CD4-positive, CD25-positive, alpha-beta regulatory T cell (primary cell): ENCODE measurements around the gene TMA7. TPM values are rescaled to one million over a fixed set of nuclear protein-coding genes. Genes with fewer than 3 reads are reported as not detected.

Experiments used
- ATAC-seq, 2 donors: fragments of 150-1000 bp; cut with Tn5 transposase; one replicate each; pipeline ENCODE4 v1.10.0; 2021; ENCODE audit warnings: low read depth in 2 of 2, moderate number of reproducible peaks in 2 of 2, moderate library complexity in 1 of 2
- DNase-seq, 3 donors: peaks; one replicate each; pipeline versions ENCODE4 v3.0.0 to v3.0.0-alpha.2; 2012 to 2022; ENCODE audit warnings: mixed read lengths in 1 of 3
- H3K27ac ChIP-seq: one replicate; pipeline ENCODE4 v1.7.0; 2013; ENCODE audit warnings: mild to moderate bottlenecking, low read length; ENCODE audit not compliant: insufficient read depth, poor library complexity, severe bottlenecking
- H3K27me3 ChIP-seq: one replicate; pipeline ENCODE4 v1.7.0; 2013; ENCODE audit warnings: low read length; ENCODE audit not compliant: control insufficient read depth, insufficient read depth
- H3K36me3 ChIP-seq: one replicate; pipeline ENCODE4 v1.7.0; 2013; ENCODE audit warnings: mild to moderate bottlenecking, low read length, moderate library complexity; ENCODE audit not compliant: control insufficient read depth, insufficient read depth
- H3K4me1 ChIP-seq: 2 replicates; pipeline ENCODE4 v1.7.0; 2013; ENCODE audit warnings: mild to moderate bottlenecking, low read length; ENCODE audit not compliant: insufficient read depth, control insufficient read depth, poor library complexity, severe bottlenecking
- H3K4me3 ChIP-seq: one replicate; pipeline ENCODE4 v1.7.0; 2013; ENCODE audit warnings: low read depth, mild to moderate bottlenecking, low read length, moderate library complexity
- H3K9me3 ChIP-seq, 2 experiments: 1 replicate in 1 of 2; 2 replicates in 1 of 2; pipeline ENCODE4 v1.7.0; 2013; ENCODE audit warnings: low read length in 2 of 2, mild to moderate bottlenecking in 1 of 2, moderate library complexity in 1 of 2; ENCODE audit not compliant: control insufficient read depth in 2 of 2
- H3K27ac Mint-ChIP-seq, 3 donors: one replicate each; pipeline ENCODE4 v1.8.0; 2020 to 2022; ENCODE audit warnings: mild to moderate bottlenecking in 3 of 3, mixed read lengths in 3 of 3, moderate library complexity in 2 of 3
- H3K27me3 Mint-ChIP-seq: one replicate; pipeline ENCODE4 v1.8.0; 2022; ENCODE audit warnings: mild to moderate bottlenecking, mixed read lengths
- H3K36me3 Mint-ChIP-seq: one replicate; pipeline ENCODE4 v1.8.0; 2020; ENCODE audit warnings: mixed read lengths
- H3K4me1 Mint-ChIP-seq, 4 donors: one replicate each; pipeline ENCODE4 v1.8.0; 2020 to 2022; ENCODE audit warnings: mixed read lengths in 4 of 4, mild to moderate bottlenecking in 1 of 4
- H3K4me3 Mint-ChIP-seq, 4 donors: one replicate each; pipeline ENCODE4 v1.8.0; 2020 to 2022; ENCODE audit warnings: mild to moderate bottlenecking in 4 of 4, mixed read lengths in 4 of 4, moderate library complexity in 3 of 4
- H3K9me3 Mint-ChIP-seq, 7 donors: one replicate each; pipeline ENCODE4 v1.8.0; 2020 to 2022; ENCODE audit warnings: mixed read lengths in 7 of 7, mild to moderate bottlenecking in 3 of 7, moderate library complexity in 2 of 7
- polyA plus RNA-seq, 4 donors: library from polyadenylated mRNA; unstranded; fragments of 300-500 nt; fragmentation: Illumina TruSeq; gene quantifications; one replicate each; pipeline ENCODE4 v1.2.3, GENCODE V29; 2021
- total RNA-seq: library from RNA; stranded (reverse); gene quantifications from one replicate; pipeline ENCODE4 v1.2.3, GENCODE V29; 2022

TMA7 gene
- total and polyA plus RNA-seq, 5 donors from 2014 or later, result 248 to 743 (median 676) TPM

DNA sequence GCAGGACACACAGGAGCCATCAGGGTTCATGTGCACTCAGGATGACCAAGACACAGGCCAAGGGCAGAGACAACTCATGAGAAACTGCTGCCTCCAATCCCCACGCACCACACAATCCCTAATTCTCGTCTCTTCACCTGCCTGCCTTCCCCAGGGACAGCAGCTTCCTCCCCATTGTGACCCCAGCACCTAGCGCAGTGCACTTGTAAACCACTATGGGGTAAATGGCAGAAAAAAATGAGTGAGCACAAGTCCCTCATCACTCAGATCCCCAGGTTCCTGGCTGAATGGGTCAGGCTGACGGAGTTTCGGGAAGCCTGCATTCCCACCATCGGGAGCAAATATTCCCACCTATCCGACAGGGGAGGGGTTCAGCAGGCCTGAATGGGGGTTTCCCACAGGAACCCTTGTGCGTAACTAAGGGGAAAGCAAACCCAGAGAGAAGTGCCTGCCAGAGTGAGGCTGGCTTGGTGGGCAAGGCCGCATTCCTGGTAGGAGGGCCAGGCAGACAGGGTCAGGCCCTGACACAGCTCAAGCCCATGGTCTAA is 28.9 kb upstream of the TMA7 start:
- Histone ChIP-seq H3K36me3 (no peaks in the 10 kb centered on the region), H3K27me3 (no peaks in the 10 kb centered on the region), H3K4me3 (no peak overlapping the region), H3K27ac (no peak overlapping the region), H3K4me1 (no peaks in the 10 kb centered on the region), H3K9me3 (no peaks in the 10 kb centered on the region)
- no peak overlapping the region for H3K4me3 Mint-ChIP-seq
- peaks cover 0 to 2% (median 0%) of the 10 kb centered on the region in 7 donors for H3K9me3 Mint-ChIP-seq
- ATAC-seq (no peak), DNase-seq (no peak)
- H3K36me3 Mint-ChIP-seq, result no peaks in the 10 kb centered on the region
- H3K27ac Mint-ChIP-seq, result no peak overlapping the region
- H3K27me3 Mint-ChIP-seq, result no peaks in the 10 kb centered on the region
- no peaks in the 10 kb centered on the region for H3K4me1 Mint-ChIP-seq

DNA sequence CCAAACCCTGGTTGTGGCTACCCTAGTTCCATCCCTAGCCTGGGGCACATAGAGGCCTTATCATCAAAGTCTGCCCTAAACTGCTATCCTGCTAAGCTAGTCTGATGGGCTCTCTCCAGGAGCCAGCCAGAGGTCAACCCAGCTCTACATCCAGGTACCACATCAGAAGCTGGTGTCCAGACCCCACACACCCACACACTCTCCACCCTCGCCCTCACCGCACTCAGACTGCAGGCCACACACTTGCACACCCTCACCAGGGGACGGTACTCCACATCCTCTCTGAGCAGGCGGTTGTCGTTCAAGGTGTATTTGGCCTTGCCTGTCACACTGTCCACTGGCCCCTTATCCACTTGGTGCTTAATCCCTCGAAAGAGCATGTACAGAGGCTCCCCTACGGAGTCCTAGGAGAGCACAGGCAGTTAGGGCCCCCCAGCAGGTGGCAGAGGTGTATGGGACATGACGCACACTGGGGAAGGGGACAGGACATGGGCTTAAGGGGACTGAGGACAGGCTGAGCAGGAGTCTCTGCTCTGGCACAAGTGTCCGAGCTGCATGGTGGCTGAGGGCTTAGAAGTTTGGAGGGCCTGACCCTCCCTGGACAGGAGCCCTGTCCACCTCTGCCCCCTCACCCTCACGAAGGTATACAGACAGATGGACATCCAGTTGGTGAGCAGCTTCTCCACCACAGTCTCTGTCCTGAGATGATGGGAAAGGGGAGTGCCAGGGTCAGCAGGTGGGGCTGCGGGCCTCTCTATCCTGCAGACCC is 28.3 kb upstream of the TMA7 start:
- Mint-ChIP-seq H3K27ac (no peak overlapping the region), H3K36me3 (no peaks in the 10 kb centered on the region), H3K4me1 (no peaks in the 10 kb centered on the region), H3K4me3 (no peak overlapping the region), H3K27me3 (no peaks in the 10 kb centered on the region), H3K9me3 (peaks cover 0 to 2% (median 0%) of the 10 kb centered on the region in 7 donors)
- H3K36me3 ChIP-seq, result no peaks in the 10 kb centered on the region
- no peak overlapping the region for H3K4me3 ChIP-seq
- H3K9me3 ChIP-seq, result no peaks in the 10 kb centered on the region
- ATAC-seq (no peak), DNase-seq (no peak)
- no peaks in the 10 kb centered on the region for H3K27me3 ChIP-seq
- H3K27ac ChIP-seq, result no peak overlapping the region
- H3K4me1 ChIP-seq, result no peaks in the 10 kb centered on the region

DNA sequence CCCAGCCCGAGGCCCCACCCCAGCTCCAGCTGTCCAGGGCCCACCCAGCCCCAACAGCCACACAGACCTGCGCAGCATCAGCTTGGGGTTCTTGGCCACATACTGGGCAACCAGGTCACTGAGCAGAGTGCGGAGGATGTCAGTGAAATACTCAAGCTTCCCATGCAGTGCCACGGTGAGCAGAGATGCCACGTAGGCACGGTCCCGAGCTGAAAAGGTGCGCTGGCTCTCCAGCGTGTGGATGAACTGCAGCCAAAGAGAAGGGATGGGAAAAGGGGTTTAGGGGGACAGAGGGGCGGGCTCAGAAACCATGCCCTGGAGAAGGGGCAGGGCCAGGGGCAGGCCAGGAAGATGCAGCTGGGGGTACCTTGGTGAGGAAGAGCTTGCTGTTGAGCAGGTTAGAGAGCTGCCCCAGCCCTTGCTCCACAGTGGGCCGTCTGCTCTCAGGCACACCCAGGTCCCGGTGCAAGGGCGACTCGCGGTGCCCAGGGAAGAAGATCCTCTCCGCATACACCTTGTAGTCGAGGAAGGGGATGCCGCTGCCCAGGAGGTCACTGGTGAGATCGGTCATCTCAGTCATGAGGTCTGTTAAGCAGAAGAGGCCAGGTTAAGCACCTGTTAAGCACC is 27.6 kb upstream of the TMA7 start:
- Histone ChIP-seq H3K27ac (no peak overlapping the region), H3K27me3 (no peaks in the 10 kb centered on the region), H3K4me3 (no peak overlapping the region), H3K9me3 (no peaks in the 10 kb centered on the region), H3K4me1 (no peaks in the 10 kb centered on the region), H3K36me3 (no peaks in the 10 kb centered on the region)
- Mint-ChIP-seq H3K4me3 (no peak overlapping the region), H3K27me3 (no peaks in the 10 kb centered on the region), H3K9me3 (peaks cover 0 to 2% (median 0%) of the 10 kb centered on the region in 7 donors), H3K36me3 (no peaks in the 10 kb centered on the region), H3K27ac (no peak overlapping the region), H3K4me1 (no peaks in the 10 kb centered on the region)
- ATAC-seq, result no peak
- DNase-seq, result no peak

DNA sequence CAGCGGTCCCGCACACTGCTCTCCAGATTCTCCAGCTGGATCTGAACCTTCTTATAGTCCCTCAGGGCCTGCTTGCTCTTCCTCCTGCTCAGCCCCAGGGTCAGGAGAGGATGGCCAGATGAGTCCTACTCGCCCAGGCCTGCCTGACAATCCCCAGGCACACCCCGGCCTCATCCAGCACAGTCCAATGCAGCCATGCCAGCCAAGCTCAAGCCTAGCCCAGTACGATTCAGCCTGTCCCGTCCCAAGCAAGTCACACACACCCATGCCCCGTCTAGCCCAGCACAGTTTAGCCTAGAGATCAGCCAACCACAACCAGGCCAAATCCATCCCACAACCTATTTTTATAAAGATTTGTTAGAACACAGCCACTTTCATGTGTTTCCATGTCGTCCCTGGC is 27.0 kb upstream of the TMA7 start:
- no peak for DNase-seq
- no peaks in the 10 kb centered on the region for H3K27me3 ChIP-seq
- no peak overlapping the region for H3K27ac Mint-ChIP-seq
- no peaks in the 10 kb centered on the region for H3K9me3 ChIP-seq
- no peak overlapping the region for H3K4me3 ChIP-seq
- no peaks in the 10 kb centered on the region for H3K36me3 ChIP-seq
- H3K4me1 Mint-ChIP-seq, result no peaks in the 10 kb centered on the region
- ATAC-seq, result no peak
- no peaks in the 10 kb centered on the region for H3K27me3 Mint-ChIP-seq
- H3K36me3 Mint-ChIP-seq, result no peaks in the 10 kb centered on the region
- no peak overlapping the region for H3K27ac ChIP-seq
- peak overlapping the region in 1 of 4 donors; percentile 36 for H3K4me3 Mint-ChIP-seq
- H3K4me1 ChIP-seq, result no peaks in the 10 kb centered on the region
- peaks cover 0 to 2% (median 0%) of the 10 kb centered on the region in 7 donors for H3K9me3 Mint-ChIP-seq

DNA sequence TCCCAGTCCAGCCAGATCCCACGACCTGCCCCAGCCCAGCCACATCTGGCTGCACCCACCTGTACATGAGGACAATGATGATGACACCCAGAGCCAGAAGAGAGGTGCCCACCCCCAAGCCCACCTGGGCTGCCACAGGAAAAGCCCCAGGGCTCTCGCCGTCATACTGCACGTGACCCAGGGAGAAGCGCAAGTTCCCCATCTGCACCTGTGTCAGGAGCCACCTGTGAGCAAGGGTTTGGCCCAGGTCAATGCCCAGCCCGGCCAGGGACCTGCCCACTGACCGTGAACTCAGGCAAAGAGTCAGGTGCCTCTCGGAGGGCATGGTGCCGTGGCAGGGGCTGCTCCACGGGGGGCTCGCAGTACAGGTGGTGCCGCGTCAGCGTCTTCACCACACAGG is 26.4 kb upstream of the TMA7 start:
- ATAC-seq, result no peak
- no peak for DNase-seq
- Histone ChIP-seq H3K9me3 (no peaks in the 10 kb centered on the region), H3K36me3 (no peaks in the 10 kb centered on the region), H3K27ac (no peak overlapping the region), H3K27me3 (no peaks in the 10 kb centered on the region), H3K4me1 (no peaks in the 10 kb centered on the region), H3K4me3 (no peak overlapping the region)
- Mint-ChIP-seq H3K9me3 (peaks cover 0 to 2% (median 0%) of the 10 kb centered on the region in 7 donors), H3K36me3 (no peaks in the 10 kb centered on the region), H3K27ac (no peak overlapping the region), H3K27me3 (no peaks in the 10 kb centered on the region), H3K4me3 (peak overlapping the region in 1 of 4 donors; percentile 36), H3K4me1 (no peaks in the 10 kb centered on the region)

DNA sequence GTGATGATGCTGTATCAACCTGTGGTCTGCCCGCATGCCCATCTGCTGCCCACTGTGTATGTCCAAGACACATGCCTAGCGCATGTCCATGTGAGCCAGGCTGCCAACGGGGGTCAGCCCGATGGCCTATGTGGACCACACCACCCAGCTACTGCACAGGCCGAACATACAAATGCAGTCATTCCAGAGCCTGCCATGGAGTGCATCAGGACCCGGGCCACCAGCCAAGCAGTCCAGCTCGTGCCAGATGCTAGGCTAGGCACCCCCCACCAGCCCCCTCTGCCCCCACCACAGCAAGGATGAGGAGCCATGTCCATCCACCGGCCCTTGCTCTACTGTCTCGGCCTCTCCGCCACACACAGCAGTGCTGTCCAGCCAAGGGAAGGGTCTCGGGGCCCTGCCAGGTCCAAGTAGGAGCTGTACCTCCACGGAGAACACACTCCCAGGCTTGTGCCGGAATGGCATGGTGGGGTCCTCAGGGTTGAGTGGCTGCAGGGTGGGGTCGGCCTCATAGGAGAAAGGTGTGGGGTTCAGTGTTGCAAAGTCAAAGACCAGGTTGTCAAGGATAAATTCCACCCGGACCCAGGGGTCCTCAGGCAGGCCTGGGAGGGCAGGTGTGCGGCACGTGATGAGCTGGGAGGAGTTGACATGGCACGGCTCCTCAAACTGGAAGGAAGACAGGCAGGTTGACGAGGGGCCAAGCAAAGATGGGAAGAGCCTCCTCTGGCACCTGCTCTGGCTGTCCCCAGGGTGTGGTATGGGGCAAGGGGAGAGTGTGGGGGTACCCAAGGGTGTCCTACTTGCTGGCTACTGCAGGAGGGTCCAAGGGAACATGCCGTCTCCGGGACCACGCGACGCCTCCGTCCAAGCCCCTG is 25.4 kb upstream of the TMA7 start:
- H3K27me3 ChIP-seq, result no peaks in the 10 kb centered on the region
- H3K4me1 ChIP-seq, result no peaks in the 10 kb centered on the region
- Mint-ChIP-seq H3K9me3 (peaks cover 0 to 2% (median 0%) of the 10 kb centered on the region in 7 donors), H3K4me1 (no peaks in the 10 kb centered on the region), H3K27ac (no peak overlapping the region), H3K4me3 (no peak overlapping the region), H3K36me3 (no peaks in the 10 kb centered on the region), H3K27me3 (no peaks in the 10 kb centered on the region)
- H3K4me3 ChIP-seq, result no peak overlapping the region
- no peak for DNase-seq
- no peak overlapping the region for H3K27ac ChIP-seq
- H3K36me3 ChIP-seq, result no peaks in the 10 kb centered on the region
- ATAC-seq, result no peak
- no peaks in the 10 kb centered on the region for H3K9me3 ChIP-seq

DNA sequence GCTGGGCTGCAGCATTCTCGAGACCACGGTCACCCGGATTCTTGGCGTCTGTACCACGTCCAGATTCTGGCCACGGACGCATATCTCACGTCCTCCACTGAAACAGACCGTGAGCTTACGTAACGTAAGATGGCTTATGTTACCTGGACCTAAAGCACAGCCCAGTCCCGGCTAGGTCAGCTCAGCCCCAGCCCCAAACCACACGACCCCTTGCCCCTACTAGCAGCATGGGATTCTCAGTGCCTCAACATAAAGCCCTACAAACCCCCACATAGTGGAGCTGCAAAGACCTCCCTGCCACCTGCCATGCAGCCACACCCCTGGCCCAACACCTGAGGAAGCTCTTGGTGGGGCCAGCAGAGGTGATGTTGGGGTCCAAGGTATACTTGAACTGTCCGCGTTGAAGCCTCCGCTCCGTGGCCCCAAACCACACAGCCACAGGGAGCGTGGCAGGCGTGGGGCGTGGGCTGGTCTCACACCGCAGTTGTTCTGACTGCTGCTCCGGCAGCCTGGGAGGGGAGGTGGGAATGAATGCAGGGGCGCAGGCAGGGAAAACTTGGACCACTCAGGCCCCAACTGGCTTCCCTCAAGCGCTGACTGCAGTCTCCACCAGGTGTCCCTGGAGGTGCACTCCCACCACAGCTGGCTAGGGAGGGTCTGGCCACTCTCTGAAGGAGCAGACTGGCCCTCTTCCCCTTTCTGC is 24.7 kb upstream of the TMA7 start:
- Mint-ChIP-seq H3K4me1 (no peaks in the 10 kb centered on the region), H3K27ac (no peak overlapping the region), H3K36me3 (no peaks in the 10 kb centered on the region), H3K9me3 (peaks cover 0 to 2% (median 0%) of the 10 kb centered on the region in 7 donors), H3K27me3 (no peaks in the 10 kb centered on the region), H3K4me3 (no peak overlapping the region)
- ATAC-seq, result no peak
- H3K4me3 ChIP-seq, result no peak overlapping the region
- DNase-seq, result no peak
- no peaks in the 10 kb centered on the region for H3K9me3 ChIP-seq
- H3K27me3 ChIP-seq, result no peaks in the 10 kb centered on the region
- H3K4me1 ChIP-seq, result no peaks in the 10 kb centered on the region
- H3K27ac ChIP-seq, result no peak overlapping the region
- no peaks in the 10 kb centered on the region for H3K36me3 ChIP-seq
